ENCODE results near the gene UBA1. TPM values are rescaled to one million over a fixed set of nuclear protein-coding genes. Genes with fewer than 3 reads are reported as not detected.

UBA1 gene
- total and polyA plus RNA-seq, 2 of the 8 experiments (the other 6 are each of a cell fraction or from before 2014, with no cell fraction given), result 313 to 458 TPM

DNA sequence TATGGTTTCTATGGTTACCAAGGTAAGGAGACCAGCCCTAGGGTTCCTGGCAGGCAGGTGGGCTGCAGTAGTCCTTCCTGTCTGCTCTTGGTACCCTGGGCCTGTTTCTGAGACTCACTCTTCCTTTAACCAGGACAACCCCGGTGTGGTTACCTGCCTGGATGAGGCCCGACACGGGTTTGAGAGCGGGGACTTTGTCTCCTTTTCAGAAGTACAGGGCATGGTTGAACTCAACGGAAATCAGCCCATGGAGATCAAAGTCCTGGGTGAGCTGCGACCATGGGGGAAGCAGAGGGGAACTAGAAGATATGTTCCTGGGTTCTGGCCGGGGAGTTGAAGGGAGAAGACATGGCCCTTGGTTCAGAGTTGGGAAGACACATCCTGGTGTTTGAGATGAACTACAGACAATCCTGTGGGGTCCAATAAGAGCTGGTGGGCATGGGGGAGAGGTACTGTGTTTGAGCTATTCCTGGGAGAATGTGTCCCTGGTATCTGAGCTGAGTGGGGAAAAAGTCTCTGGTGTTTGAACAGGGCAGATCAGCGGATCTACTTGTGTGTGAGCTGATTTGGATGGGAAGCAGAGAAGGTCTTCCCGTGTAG lies 7.8 kb downstream of the UBA1 start:
- H3K79me2 ChIP-seq (ENCODE audit: control insufficient read depth in 1 of 2, insufficient read depth in 2 of 2, low read length in 2 of 2), result peaks cover 6 to 27% of the 10 kb centered on the region in 2 experiments; a peak in 3 of 4 replicates
- peaks cover 5 to 35% of the 10 kb centered on the region in 2 experiments for H4K20me1 ChIP-seq (replicated peaks in 1 of 2; ENCODE audit: control insufficient read depth in 1 of 2, insufficient read depth in 2 of 2, low read length in 2 of 2)
- H3K4me2 ChIP-seq (ENCODE audit: insufficient read depth in 1 of 2, low read depth in 2 of 2, low read length in 2 of 2), result no peak overlapping the region
- no peak overlapping the region for H3K4me3 ChIP-seq (ENCODE audit: extremely low read depth in 1 of 4, insufficient read depth in 2 of 4, low read depth in 3 of 4, low read length in 4 of 4)
- POLR2A ChIA-PET (ENCODE audit: partially characterized antibody), result interaction anchor here (1.0 to 6.7 kb wide), 5 partner anchors 11 to 31 kb away, joined by 3 to 63 read pairs (median 4); partner anchors contain the start of gene CDK16
- H3K4ac ChIP-seq (replicated peaks; ENCODE audit: insufficient read length, low read depth, low read length), result no peak overlapping the region
- H2AK5ac ChIP-seq (ENCODE audit: low read depth, low read length), result no peak overlapping the region
- no peaks in the 10 kb centered on the region for H3K9me3 ChIP-seq (ENCODE audit: insufficient read depth in 2 of 2, low read depth in 1 of 2, low read length in 1 of 2)
- H3K23me2 ChIP-seq (ENCODE audit: low read depth, low read length), result no peaks in the 10 kb centered on the region
- H4K91ac ChIP-seq (replicated peaks; ENCODE audit: insufficient read length, low read length), result no peak overlapping the region
- DNase-seq (ENCODE audit: low read depth in 1 of 2, low spot score in 2 of 2) (no peak), FAIRE-seq (no peak)
- no peak overlapping the region for H2BK15ac ChIP-seq (ENCODE audit: low read length)
- H3K36me3 ChIP-seq (ENCODE audit: control insufficient read depth in 2 of 4, insufficient read depth in 4 of 4, low read length in 3 of 4), result peaks cover 40 to 90% (median 73%) of the 10 kb centered on the region in 4 experiments
- H3K14ac ChIP-seq (ENCODE audit: insufficient read length), result no peak overlapping the region
- H2BK5ac ChIP-seq (ENCODE audit: low read depth, low read length), result no peak overlapping the region
- 90% methylated on average over 8 of the region's 9 CpGs; no CpG with 5 or more reads in 1 of the 2 experiments for WGBS, 2 experiments (ENCODE audit: extremely low coverage in 1 of 2, insufficient coverage in 1 of 2, insufficient read length in 1 of 2, insufficient replicate concordance in 2 of 2, low coverage in 1 of 2, low lambda C conversion rate in 2 of 2, missing lambda C conversion rate in 1 of 2)
- CTCF ChIA-PET (ENCODE audit: partially characterized antibody), result interaction anchor here (0.6 to 1.6 kb wide), 6 partner anchors 11 to 322 kb away, joined by 3 to 7 read pairs (median 4); no protein-coding TSS in a partner anchor
- H2BK120ac ChIP-seq (replicated peaks; ENCODE audit: low read depth, low read length), result no peak overlapping the region
- H3K27me3 ChIP-seq (replicated peaks in 1 of 4; ENCODE audit: control insufficient read depth in 3 of 4, extremely low read depth in 1 of 4, insufficient read depth in 3 of 4, low read length in 3 of 4), result no peaks in the 10 kb centered on the region
- no peak overlapping the region for H4K8ac ChIP-seq (ENCODE audit: extremely low read depth, insufficient read depth, low read length)
- no peak overlapping the region for H3K9ac ChIP-seq (replicated peaks in 1 of 4; ENCODE audit: extremely low read depth in 1 of 4, low read depth in 3 of 4, low read length in 3 of 4)
- no peak for TF ChIP-seq EZH2 (IDR thresholded peaks at IDR 0.05; ENCODE audit: low read depth, low read length, severe bottlenecking)
- no peak for TF ChIP-seq CBX8 (IDR thresholded peaks at IDR 0.05; ENCODE audit: borderline replicate concordance, low read depth, low read length)
- peaks cover 0 to 8% (median 5%) of the 10 kb centered on the region in 4 experiments; a peak in 4 of 7 replicates for H3K4me1 ChIP-seq (replicated peaks in 1 of 4; ENCODE audit: control insufficient read depth in 3 of 4, insufficient read depth in 4 of 4, low read length in 3 of 4)
- no peak overlapping the region for H2AFZ ChIP-seq (ENCODE audit: low read length)
- no peak overlapping the region for H3K56ac ChIP-seq (replicated peaks; ENCODE audit: insufficient read length, low read depth, low read length)
- no peak overlapping the region for H3K27ac ChIP-seq (ENCODE audit: low read depth, low read length)
- H3K23ac ChIP-seq (ENCODE audit: insufficient read length), result no peak overlapping the region
- H2BK20ac ChIP-seq (ENCODE audit: low read length), result no peak overlapping the region
- no peak overlapping the region for H3K18ac ChIP-seq (ENCODE audit: extremely low read depth, low read length)
- peaks cover 6% of the 10 kb centered on the region; the same call in 1 of the 2 replicates for H3K79me1 ChIP-seq (ENCODE audit: low read depth, low read length)
- no peak overlapping the region for H2BK12ac ChIP-seq (ENCODE audit: low read depth, low read length)
- H4K5ac ChIP-seq (ENCODE audit: insufficient read length, low read depth, low read length), result no peak overlapping the region

Measured in H1 (cell line).